Superior temporal gyrus (tissue), 1 donor: ENCODE measurements around the gene U2SURP.
"Not testable (repeated sequence)": the region's sequence is repeated elsewhere in the genome, so short reads cannot be mapped to it uniquely, and the experiment has no call there.

Experiments used
- DNase-seq: peaks from one replicate; pipeline ENCODE4 v3.0.0-alpha.2; 2016; ENCODE audit errors: extremely low spot score

Gene U2SURP

DNA sequence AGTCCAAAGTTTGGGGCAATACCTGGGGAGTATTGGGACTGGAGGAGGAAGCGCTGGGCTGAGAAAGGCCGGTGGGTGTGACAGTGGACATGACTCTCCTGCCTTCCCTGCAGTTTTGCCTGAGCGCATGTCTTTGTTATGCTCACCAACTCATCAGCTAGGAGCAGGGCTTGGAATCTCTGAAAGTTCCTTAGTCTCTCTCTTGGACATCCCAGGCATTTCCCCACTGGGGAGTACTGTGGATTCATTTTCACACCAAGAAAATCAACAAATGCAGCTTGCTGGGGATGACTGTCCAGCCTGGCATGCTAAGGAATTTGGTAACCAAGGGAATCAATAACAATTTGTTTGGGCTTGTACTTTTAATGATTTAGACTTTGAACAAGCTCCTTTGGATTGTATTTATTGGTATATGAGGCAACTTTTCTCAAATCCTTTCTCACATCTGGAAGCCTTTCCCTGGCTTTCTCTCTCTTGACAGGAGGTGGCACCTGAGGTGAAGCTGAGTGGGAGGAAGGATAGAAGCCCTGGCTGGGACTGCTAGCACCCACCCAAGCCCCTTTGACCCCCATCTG lies 69.7 kb downstream of the U2SURP start:
- DNase-seq: no peak

DNA sequence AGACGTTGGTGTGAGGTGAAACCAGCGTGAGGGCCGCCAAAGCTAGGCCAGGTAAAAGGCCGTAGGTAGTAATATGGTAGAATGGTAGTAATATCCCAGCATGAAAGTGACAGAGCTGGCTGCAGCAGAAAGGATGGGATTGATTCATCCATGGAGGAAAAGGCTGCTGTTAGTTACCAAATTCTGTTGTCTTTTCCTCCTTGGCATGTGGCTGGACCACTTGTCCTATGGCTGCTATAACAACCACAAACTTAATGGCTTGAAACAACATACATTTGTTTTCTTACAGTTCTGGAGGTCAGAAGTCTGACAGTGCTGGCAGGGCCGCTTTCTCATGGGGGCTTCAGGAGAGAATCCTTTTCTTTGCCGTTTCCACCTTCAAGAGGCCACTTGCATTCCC lies 70.4 kb downstream of the U2SURP start:
- no peak for DNase-seq

DNA sequence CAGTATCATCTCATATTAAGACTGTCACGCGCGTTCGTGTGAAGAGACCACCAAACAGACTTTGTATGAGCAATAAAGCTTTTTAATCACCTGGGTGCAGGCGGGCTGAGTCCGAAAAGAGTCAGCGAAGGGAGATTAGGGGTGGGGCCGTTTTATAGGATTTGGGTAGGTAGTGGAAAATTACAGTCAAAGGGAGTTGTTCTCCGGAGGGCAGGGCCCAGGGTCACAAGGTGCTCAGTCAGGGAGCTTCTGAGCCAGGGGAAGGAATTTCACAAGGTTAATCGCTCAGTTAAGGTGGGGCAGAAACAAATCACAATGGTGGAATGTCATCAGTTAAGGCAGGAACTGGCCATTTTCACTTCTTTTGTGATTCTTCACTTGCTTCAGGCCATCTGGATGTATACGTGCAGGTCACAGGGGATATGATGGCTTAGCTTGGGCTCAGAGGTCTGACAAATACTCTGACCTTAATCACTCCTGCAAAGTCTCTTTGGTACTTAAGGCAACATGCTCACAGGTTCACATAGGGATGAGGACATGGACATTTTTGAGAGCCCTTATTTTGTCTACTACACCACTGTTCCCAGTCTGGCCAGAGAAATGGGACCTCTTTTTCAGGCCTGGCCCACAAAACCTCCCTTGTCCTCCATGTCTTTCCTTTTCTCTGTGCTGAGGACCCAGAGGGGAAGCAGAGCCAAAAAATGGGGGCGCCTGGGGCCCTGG lies 71.1 kb downstream of the U2SURP start:
- DNase-seq: not testable (repeated sequence)

DNA sequence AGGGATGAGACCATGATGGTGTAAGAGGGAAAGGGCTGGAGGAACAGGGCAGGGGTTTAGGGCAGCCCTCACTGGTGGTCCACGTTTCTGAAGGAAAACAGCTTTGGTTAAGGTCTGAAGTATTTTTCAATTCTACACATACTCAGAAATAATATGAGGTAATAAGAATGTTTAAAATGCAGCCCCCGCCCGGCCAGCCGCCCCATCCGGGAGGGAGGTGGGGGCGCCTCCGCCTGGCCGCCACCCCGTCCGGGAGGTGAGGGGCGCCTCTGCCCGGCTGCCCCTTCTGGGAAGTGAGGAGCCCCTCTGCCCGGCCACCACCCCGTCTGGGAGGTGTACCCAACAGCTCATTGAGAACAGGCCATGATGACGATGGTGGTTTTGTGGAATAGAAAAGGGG lies 72.2 kb downstream of the U2SURP start:
- DNase-seq: not testable (repeated sequence)

DNA sequence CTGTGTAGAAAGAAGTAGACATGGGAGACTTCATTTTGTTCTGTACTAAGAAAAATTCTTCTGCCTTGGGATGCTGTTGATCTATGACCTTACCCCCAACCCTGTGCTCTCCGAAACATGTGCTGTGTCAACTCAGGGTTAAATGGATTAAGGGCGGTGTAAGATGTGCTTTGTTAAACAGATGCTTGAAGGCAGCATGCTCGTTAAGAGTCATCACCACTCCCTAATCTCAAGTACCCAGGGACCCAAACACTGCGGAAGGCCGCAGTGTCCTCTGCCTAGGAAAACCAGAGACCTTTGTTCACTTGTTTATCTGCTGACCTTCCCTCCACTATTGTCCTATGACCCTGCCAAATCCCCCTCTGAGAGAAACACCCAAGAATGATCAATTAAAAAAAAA lies 72.6 kb downstream of the U2SURP start:
- DNase-seq: not testable (repeated sequence)

DNA sequence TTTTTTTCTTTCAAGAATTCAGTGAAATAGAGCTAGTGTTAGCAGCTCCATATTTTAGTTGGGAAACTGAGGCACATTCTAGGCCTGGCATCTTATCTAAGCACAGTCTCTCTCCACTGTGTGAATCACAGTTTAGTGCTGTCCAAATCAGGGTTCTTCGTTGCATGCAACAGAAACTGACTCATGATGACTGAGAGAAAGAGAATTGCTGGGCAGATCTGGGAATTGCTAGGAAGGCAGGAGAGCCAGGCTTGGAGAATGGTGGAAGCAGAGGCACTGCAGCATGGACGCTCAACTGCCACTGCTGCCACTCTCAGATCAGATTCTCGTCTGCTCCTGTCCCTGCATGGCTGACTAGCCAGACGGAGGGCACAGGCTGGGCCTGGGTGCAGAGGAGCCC lies 77.5 kb downstream of the U2SURP start:
- DNase-seq: no peak

DNA sequence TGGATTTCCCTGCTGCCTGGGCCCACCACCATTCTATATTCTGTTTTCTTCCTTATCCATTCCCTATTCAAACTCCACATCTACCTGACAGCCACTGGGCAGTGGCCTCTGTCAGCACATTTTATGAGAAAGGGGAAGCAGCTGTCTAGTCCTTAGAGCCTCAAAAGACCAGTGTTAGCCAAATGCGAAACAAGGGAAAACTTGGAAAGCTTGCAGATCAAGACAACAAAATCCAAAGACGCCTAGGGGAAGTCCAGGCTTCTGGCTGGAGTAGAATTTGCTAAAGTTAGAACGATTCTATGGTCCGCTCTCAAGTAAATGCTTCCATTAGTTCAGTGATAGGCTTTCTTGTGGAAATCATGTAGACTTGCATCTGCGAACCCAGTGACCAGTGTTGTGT lies 78.8 kb downstream of the U2SURP start:
- no peak for DNase-seq

DNA sequence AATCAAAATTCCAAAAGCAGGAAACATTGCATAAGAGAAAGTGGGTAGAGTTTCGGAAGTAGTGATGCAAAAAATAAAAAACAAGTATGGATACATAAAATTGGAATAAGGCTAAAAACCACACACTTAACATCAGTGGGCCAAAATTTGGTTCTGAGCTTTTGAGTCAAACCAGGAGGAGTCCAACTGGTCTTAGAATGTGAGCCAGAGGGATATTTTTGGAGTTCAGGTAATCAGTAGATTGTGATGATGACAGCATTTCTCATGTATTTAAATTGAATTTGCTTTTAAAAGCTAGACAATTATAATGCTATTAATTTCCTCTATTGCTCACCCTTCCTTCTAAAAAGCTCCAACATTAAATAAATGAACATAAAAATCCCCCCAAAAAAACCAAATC lies 80.0 kb downstream of the U2SURP start:
- no peak for DNase-seq

DNA sequence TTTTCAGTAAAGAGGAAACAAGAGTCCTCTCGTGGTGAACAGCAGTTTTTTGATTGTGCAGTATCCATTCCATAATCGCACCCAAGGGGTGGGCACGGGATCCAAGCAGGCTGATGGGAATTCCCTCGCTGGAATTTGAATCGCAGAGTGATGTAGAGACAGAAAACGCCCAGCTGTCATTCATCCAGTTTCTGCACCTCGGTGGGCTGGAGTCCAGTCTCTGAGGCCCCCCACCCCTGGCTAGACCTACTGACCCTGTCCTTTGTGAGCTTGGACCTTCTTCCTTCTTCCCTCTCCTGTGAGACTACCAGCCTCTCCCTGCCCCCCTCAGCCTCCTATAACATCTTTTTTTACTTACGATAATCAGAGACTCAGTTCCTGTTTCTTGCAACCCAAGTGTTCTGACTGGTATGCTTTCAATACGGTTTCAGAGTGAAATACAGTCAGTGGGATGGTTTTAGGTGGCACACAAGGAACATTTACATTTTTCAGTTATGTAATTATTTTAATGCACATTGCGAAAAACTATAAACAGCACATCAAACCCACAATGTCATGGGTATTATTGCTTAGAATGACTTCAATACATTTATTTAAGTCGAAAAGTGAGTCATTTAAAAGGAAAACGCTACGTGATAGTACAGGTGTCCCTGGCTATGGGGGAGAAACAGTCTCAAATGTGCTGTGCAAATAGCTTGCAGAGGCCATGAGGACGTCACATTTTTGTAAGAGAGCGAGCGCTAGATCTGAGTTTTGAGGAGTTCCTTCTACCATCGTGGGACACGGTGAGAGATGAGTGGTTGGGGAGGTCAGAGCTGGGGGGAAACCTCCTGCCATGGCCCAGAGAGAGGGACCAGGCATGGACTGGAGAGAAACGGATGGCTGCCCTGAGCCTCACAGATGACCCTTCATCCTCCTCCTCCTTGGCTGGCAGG lies 80.7 kb downstream of the U2SURP start:
- no peak for DNase-seq

DNA sequence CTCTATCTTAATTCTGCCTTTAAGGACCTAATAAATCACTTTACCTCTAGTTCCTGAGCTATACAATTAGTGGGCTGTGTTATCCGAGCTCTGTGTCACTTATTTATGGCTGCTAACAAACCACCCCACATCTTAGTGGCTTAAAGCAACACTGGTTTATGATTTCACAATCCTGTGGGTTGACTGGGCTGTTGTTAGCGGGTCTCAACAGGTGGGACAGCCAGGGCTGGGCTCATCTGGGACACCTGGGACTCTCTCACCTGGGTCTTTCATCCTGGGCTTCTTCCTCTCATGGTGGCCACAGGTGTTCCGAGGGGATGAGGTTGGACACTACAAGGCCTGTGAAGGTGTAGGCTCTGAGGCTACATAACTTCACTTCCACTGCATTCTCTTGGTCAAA lies 82.4 kb downstream of the U2SURP start:
- no peak for DNase-seq

DNA sequence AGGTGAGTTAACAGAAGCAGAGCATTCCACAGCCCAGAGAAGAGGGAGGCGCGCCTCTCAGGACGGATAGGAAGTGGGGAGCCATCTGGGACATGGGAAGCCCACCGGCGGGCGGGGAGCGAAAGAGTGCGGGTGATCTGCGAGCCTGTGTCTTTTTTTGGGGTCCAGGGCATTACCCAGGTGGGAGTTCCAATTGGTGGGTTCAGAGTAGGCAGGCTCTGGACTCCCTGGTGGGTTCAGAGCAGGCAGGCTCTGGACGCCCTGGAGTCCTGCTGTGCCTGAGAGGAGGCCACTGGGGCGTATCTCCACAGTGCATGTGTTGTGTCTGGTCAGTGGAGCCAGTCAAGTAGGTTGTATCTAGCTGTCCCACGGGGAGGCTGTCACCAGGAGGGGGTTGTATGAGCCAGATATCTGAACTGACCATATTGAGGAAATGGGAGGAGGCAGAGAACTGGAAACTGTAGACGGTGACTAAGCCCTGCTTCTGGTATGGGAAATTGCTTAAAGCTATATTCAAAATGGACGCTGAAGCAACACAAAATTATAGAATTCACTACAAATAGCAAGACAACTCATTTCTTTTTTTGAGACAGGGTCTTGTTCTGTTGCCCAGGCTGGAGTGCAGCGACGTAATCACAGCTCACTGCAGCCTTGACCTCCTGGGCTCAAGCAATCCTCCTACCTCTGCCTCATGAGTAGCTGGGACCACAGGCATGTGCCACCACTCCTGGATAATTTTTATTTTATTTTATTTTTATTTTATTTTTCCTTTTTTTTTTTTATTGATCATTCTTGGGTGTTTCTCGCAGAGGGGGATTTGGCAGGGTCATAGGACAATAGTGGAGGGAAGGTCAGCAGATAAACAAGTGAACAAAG lies 83.7 kb downstream of the U2SURP start:
- no peak for DNase-seq

DNA sequence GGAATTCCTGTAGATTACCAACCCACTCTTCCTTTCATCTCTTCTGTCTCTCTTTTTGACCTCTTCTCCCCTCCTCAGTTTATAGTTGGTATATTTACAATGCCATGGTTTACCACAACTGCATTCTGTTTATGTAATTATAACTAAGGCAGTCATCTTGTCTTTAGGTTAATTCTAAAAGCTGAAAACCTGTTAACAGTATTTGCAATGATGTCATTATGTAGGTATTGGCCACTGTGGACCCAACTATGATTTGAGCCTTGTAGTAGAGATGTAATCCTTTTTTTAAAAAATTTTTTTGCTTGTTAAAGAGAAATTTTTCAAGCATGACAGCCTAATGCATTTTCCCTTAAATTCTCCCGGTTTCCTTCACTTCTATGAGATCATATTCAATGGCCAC lies 87.5 kb downstream of the U2SURP start:
- no peak for DNase-seq

DNA sequence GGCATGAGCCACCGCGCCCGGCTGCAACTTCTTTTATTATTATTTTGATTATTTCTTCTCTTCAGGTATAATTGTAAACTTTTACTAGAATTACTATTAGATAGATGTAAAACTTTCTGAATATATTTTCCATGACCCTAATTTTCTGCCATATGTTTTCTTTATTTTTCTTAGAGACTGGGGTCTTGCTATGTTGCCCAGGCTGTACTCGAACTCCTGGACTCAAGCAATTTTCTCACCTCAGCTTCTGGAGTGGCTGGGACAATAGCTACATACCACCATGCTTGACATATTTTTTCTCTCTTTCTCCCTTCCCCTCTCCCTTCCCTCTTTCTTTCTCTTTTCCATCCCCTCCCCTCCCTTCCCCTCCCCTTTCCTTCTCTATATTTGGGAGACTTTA lies 88.6 kb downstream of the U2SURP start:
- DNase-seq: no peak

DNA sequence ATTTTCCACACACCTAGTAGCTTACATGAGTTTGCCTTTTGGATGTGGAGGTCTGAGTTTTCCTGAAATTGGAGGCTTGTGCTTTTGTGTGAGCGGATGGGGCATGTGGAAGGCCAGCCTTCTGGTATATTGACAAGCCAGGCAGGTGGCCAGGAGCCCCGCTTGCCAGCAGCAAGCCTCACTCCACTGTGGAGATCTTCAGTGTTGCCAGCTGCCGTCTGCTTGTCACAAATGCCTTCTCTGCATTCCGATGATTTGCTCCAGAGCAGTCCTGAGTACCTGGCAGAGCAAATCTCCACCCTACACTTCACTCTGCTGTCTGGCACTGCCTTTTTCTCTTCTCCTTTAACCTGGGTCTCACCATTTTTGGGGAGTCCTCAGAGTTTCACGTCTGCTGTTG lies 89.1 kb downstream of the U2SURP start:
- DNase-seq: no peak

DNA sequence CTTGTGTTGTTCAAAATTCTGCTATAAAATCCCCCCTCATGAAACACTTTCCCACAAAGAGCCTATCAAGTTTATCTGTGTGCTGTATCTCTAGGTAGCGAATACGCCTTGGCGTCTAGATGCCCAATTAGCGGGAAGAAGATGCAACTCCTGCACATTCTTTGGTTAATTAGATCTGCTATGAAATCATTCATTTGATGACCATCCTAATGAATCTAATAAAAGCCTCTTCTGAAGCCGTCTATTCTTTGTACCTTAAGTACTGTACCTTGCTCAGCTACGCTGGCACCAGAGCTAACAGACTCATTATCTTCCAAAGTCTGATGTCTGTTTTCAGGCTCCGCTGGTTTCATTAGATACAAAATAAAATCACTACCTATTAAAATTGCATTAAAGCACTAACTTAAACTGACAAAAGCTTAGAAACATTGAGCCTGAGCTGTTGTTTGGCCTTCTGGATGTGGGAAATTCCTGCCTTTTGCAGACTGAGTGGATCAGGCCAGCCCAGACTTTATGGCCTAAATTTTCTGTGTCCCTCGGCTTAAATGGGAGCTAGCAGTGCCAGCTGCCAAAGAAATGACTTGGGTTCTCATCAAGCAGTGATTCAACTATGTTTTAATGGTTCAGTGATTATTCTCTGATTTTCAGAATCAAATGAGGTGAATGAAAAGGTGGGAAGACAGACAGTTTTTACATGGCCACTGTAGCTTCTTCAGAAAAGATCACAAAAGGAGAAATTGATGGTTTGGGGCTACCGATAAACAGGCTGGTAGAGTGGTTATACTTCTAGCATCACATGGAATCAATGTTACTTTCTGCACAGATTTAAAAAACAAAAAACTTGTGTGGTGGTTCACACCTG lies 89.8 kb downstream of the U2SURP start:
- DNase-seq: no peak

DNA sequence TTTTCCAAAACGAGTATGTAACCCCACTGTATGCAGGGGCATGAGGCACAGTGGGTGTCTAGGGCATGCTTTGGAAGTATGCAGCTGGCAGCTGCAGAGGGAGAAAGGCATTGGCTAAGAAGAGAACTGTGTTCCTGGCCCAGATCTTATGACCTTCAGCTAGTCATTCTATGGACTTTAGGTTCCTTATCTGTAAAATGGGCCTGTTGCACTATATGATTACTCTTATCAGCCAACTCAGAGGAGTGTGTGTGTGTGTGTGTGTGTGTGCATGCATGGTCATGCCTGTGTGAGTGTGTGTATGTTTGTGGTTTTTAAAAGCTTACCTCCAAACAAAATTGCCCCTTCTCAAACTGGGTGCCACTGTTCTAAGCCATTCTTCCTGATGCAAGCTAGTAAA lies 90.8 kb downstream of the U2SURP start:
- no peak for DNase-seq

DNA sequence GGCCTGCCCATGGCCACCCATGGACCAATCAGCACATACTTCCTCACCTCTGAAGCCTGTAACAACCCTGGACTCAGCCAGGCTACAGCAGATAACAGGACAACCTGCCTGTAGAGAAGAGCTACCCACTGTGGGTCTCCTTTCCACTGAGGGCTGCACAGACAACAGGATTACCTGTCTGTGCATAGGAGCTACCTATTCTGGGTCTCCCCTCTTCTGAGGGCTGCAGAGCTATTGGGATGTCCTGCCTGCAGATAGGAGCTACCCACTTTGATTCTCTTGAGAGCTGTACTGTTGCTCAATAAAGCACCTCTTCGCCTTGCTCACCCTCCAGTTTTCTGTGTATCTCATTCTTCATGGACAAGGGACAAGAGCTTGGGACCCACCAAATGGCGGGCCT lies 94.4 kb downstream of the U2SURP start:
- DNase-seq: no peak

DNA sequence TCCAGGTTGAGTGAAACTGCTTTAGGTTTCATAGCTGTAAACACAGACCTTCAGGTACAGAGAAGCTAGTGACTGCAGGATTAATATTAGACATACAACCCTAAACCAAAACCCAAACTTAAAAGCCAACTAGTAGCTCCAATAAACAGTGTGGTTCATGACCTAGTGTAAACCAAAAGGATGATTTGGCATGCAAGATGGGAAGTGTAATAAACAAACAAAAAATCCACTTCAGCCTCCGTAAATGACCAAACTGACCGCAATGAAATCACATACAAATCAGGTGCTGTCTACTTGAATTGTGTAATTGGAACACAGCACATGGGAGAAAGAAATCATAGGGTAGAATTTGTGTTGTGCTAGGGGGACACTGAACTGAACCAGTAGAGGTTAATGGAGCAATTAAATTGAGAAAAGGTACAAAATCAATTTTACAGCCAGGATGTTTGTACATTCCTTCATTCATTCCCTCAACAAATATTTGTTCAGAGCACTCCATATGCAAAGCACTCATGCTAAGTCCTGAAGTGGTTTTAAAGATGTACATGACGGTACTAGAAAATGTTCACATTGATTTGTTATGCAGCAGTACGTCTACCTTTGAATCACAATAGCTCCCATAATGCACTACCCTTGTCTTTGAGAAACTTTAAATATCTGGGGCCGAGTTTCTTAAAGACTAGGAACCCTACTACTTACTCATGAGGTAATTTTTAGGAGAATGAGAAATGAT lies 96.8 kb downstream of the U2SURP start:
- DNase-seq: no peak

DNA sequence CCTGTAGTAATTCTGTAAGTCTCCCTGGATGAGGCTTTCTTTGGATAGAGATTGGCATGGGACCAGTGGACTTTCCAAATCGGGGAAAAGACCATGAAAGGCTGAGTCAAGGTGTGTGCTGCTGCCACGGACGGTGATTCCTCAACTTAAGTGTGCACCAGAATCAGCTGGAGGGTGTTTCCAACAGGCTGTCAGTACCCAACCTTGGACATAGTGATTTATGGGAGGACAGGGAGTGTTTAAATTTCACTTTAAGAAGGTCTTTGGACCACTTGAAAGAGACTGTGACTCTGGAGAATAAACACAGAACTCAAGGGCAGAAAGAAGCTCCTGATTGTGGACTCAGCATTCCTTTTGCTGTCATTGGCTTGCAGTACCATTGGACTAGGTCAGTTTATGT lies 97.8 kb downstream of the U2SURP start:
- no peak for DNase-seq

DNA sequence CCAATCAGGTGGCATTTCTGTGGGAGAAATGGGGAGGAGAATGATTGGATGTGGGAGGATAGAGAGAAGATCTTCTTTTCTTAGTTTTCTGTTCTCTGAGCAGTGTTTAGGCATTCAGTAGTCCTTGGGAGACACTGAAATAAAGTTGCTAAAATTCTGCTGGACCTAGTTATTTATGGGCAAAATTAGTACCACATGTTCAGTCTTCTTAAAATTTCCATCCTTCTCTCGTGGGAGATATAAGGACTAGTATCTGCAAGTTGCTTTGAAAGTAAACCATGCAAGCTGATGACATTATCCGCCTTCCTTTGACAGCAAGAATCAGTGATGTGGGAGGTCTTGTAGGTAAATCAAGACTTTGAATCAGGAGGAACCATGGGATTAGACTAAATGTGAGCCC lies 98.3 kb downstream of the U2SURP start:
- DNase-seq: no peak
